ENCODE measurements around the gene PCNP. TPM values are rescaled to one million over a fixed set of nuclear protein-coding genes. Genes with fewer than 3 reads are reported as not detected.
A peak's percentile ranks its signal among the peaks of the same experiment; 100 is the strongest.
"Not testable (repeated sequence)": the region's sequence is repeated elsewhere in the genome, so short reads cannot be mapped to it uniquely, and the experiment has no call there.

The PCNP gene
- total RNA-seq, 2 donors from 2014 or later, result 192 to 214 TPM

GRCh38 chr3:101625879-101626278 lies 51.9 kb downstream of the PCNP start:
- no peak for TF ChIP-seq CTCF (conservative IDR thresholded peaks at IDR 0.05)
- no peaks in the 10 kb centered on the region for H3K27me3 ChIP-seq (ENCODE audit: control insufficient read depth, insufficient read depth, low read length, poor library complexity, severe bottlenecking)
- Mint-ChIP-seq H3K36me3 (ENCODE audit: low read depth) (peaks cover 17% of the 10 kb centered on the region), H3K4me3 (no peak overlapping the region), H3K27me3 (ENCODE audit: insufficient read depth) (no peaks in the 10 kb centered on the region), H3K9me3 (peaks cover 14% of the 10 kb centered on the region), H3K27ac (no peak overlapping the region), H3K4me1 (peaks cover 7% of the 10 kb centered on the region)
- H3K9ac ChIP-seq (ENCODE audit: extremely low read depth, low read length, poor library complexity, severe bottlenecking), result no peak overlapping the region
- DNase-seq, result peak; percentile 75
- H3K4me3 ChIP-seq (ENCODE audit: low read length), result peak overlapping the region; percentile 23
- H3K9me3 ChIP-seq (ENCODE audit: control insufficient read depth, low read length), result peaks cover 15% of the 10 kb centered on the region
- no peaks in the 10 kb centered on the region for H3K36me3 ChIP-seq (ENCODE audit: control insufficient read depth, insufficient read depth, low read length)
- no peak overlapping the region for H3K27ac ChIP-seq (ENCODE audit: low read depth, low read length)
- WGBS, 2 experiments (ENCODE audit: insufficient coverage in 1 of 2, insufficient read length in 1 of 2), result 91% methylated on average over 2 of the region's 2 CpGs; no CpG with 5 or more reads in 1 of the 2 experiments
- peaks cover 3% of the 10 kb centered on the region for H3K4me1 ChIP-seq (ENCODE audit: control insufficient read depth, insufficient read depth, low read length)

DNA sequence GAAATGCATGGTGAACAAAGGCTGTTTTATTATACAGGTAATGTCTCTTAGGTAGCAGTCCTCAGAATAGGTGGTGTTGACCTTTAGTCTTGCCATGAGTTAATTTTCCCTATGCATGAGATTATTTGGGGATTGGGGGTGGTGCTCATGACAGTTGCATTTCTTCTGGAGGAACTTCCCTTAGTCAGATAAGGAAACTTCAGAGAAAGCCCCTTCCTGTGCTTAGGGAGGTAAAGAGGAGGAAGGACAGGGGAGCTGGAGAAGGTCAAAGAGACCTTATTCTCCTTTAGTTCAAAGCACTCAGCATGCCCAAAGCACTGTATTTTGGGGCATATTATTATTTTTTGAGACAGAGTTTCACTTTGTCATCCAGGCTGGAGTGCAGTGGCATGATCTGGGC lies 55.2 kb downstream of the PCNP start:
- Mint-ChIP-seq H3K4me1 (peaks cover 13% of the 10 kb centered on the region), H3K27ac (no peak overlapping the region), H3K4me3 (no peak overlapping the region), H3K36me3 (ENCODE audit: low read depth) (peaks cover 12% of the 10 kb centered on the region), H3K9me3 (peaks cover 11% of the 10 kb centered on the region), H3K27me3 (ENCODE audit: insufficient read depth) (no peaks in the 10 kb centered on the region)
- no peak for DNase-seq
- no peaks in the 10 kb centered on the region for H3K36me3 ChIP-seq (ENCODE audit: control insufficient read depth, insufficient read depth, low read length)
- TF ChIP-seq CTCF (conservative IDR thresholded peaks at IDR 0.05), result no peak
- H3K27me3 ChIP-seq (ENCODE audit: control insufficient read depth, insufficient read depth, low read length, poor library complexity, severe bottlenecking), result no peaks in the 10 kb centered on the region
- H3K9ac ChIP-seq (ENCODE audit: extremely low read depth, low read length, poor library complexity, severe bottlenecking), result no peak overlapping the region
- peaks cover 10% of the 10 kb centered on the region for H3K9me3 ChIP-seq (ENCODE audit: control insufficient read depth, low read length)
- no peak overlapping the region for H3K27ac ChIP-seq (ENCODE audit: low read depth, low read length)
- no peak overlapping the region for H3K4me3 ChIP-seq (ENCODE audit: low read length)
- H3K4me1 ChIP-seq (ENCODE audit: control insufficient read depth, insufficient read depth, low read length), result peaks cover 3% of the 10 kb centered on the region

DNA sequence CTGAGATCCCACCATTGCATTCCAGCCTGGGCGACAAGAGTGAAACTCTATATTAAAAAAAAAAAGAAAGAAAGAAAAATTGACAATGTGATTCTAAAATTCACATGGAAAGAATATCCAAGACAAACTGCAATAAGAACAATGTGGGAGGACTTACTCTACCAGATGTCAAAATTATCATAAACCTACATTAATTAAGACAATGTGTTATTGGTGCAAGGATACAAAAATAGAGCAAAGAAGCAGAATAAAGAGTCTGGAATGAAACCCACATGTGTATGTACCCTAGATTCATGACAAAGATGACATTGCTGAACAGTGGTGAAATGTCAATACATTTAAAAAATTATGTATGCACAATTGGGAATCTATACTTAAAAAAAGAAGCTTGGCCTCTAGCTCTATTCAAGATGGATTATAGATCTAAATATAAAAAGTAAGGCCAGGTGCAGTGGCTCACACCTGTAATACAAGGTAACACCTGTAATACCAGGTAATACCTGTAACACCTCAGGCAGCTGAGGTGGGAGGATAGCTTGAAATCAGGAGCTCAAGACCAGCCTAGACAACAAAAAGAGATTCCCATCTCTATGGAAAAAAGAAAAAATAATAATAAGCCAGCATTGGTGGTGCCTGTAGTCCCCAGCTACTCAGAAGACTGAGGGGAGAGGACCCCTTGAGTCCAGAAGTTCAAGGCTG lies 57.3 kb downstream of the PCNP start:
- peaks cover 3% of the 10 kb centered on the region for H3K36me3 Mint-ChIP-seq (ENCODE audit: low read depth)
- no peak for TF ChIP-seq CTCF (conservative IDR thresholded peaks at IDR 0.05)
- peaks cover 26% of the 10 kb centered on the region for H3K4me1 Mint-ChIP-seq
- Histone ChIP-seq H3K4me1 (ENCODE audit: control insufficient read depth, insufficient read depth, low read length) (peaks cover 18% of the 10 kb centered on the region), H3K27ac (ENCODE audit: low read depth, low read length) (no peak overlapping the region), H3K36me3 (ENCODE audit: control insufficient read depth, insufficient read depth, low read length) (no peaks in the 10 kb centered on the region), H3K9ac (ENCODE audit: extremely low read depth, low read length, poor library complexity, severe bottlenecking) (no peak overlapping the region), H3K4me3 (ENCODE audit: low read length) (no peak overlapping the region), H3K27me3 (ENCODE audit: control insufficient read depth, insufficient read depth, low read length, poor library complexity, severe bottlenecking) (no peaks in the 10 kb centered on the region), H3K9me3 (ENCODE audit: control insufficient read depth, low read length) (no peaks in the 10 kb centered on the region)
- H3K9me3 Mint-ChIP-seq, result no peaks in the 10 kb centered on the region
- no peaks in the 10 kb centered on the region for H3K27me3 Mint-ChIP-seq (ENCODE audit: insufficient read depth)
- H3K4me3 Mint-ChIP-seq, result no peak overlapping the region
- peak; percentile 25 for DNase-seq
- no CpG with 5 or more reads among the region's 1 CpG for WGBS, 2 experiments (ENCODE audit: insufficient coverage in 1 of 2, insufficient read length in 1 of 2)
- no peak overlapping the region for H3K27ac Mint-ChIP-seq

- Mint-ChIP-seq H3K4me1 (peaks cover 33% of the 10 kb centered on the region), H3K27ac (peak overlapping the region; percentile 56), H3K4me3 (peak overlapping the region; percentile 53)
- H3K9ac ChIP-seq (ENCODE audit: extremely low read depth, low read length, poor library complexity, severe bottlenecking); H3K27me3 ChIP-seq (ENCODE audit: control insufficient read depth, insufficient read depth, low read length, poor library complexity, severe bottlenecking); H3K9me3 ChIP-seq (ENCODE audit: control insufficient read depth, low read length); H3K36me3 Mint-ChIP-seq (ENCODE audit: low read depth); H3K9me3 Mint-ChIP-seq; H3K36me3 ChIP-seq (ENCODE audit: control insufficient read depth, insufficient read depth, low read length); H3K27ac ChIP-seq (ENCODE audit: low read depth, low read length); DNase-seq; H3K27me3 Mint-ChIP-seq (ENCODE audit: insufficient read depth): not testable (repeated sequence)
- H3K4me3 ChIP-seq (ENCODE audit: low read length), result peak overlapping the region; percentile 64
- WGBS, 2 experiments (ENCODE audit: insufficient coverage in 1 of 2, insufficient read length in 1 of 2), result 85 to 90% methylated on average over 8 of the region's 8 CpGs
- peaks cover 22% of the 10 kb centered on the region for H3K4me1 ChIP-seq (ENCODE audit: control insufficient read depth, insufficient read depth, low read length)
Observed at GRCh38 chr3:101631959-101632358, 58.0 kb downstream of the PCNP start.
